GM21786 (cell line): ENCODE measurements around the gene DBI.
"Not testable (repeated sequence)": the region's sequence is repeated elsewhere in the genome, so short reads cannot be mapped to it uniquely, and the experiment has no call there.

ENCODE experiments used
- ATAC-seq: cut with Tn5 transposase; IDR thresholded peaks from one replicate; pipeline ENCODE4 v1.9.1; 2021; ENCODE audit not compliant: unreplicated experiment

The DBI gene

GRCh38 chr2:119397196-119397595, 30.4 kb downstream of the DBI start:
- no peak for ATAC-seq

- no peak for ATAC-seq
Measured at GRCh38 chr2:119402106-119402505, 35.3 kb downstream of the DBI start.

- ATAC-seq, result no peak
Measured at GRCh38 chr2:119402645-119403560, 36.1 kb downstream of the DBI start.

DNA sequence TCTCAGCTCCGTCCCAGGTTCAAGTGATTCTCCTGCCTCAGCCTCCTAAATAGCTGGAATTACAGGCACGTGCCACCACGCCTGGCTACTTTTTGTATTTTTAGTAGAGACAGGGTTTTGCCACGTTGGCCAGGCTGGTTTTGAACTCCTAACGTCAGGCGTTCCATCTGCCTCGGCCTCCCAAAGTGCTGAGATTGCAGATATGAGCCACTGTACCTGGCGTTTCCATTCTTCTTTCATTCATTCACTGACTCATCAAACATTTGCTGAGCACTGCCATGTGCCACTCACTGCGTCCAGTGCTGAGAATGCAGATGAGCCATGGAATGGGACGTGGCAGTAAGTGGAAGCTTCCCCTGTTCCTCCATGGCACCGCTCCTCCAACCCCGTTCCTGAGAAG, 36.8 kb downstream of the DBI start:
- ATAC-seq, result not testable (repeated sequence)

- ATAC-seq, result no peak
Measured at GRCh38 chr2:119405151-119405550, 38.4 kb downstream of the DBI start.

DNA sequence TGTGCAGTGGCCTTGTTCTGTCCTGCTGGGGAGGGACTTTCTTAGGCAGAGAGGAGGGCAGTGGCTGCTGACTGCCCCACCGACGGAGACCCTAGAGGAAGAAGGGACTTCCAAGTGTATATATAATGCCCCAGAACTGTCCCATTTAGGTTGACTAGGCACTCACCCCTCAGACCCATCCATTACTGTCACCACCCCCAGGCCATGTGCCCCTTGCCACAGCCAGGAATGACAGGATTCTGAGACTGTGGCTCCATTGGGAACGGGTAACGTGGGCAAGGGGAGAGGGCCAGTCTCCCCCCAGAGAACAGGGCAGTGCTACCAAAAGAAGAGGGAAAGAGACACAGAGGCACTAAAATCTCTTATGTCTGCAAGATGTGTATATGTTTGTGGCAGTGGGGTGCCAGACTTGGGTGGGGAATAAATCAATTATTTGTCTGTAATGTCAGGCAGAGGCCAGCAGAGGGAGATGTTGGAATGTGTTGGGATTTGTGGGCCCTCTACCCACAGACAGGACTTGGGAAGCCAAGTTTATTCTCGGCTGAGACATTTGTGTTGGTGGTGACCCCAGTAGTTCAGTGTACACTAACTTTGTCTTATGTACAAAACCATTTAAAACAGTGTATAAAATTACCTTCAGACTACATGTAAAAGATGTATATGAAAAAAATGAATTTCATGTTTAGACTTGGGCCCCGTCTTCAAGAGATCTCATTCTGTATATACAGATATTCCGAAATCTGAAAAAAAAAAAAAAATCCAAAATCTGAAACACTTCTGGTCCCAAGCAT, 40.8 kb downstream of the DBI start:
- ATAC-seq, result peak; percentile 56

- ATAC-seq, result no peak
Measured at GRCh38 chr2:119408221-119408619, 41.4 kb downstream of the DBI start.

DNA sequence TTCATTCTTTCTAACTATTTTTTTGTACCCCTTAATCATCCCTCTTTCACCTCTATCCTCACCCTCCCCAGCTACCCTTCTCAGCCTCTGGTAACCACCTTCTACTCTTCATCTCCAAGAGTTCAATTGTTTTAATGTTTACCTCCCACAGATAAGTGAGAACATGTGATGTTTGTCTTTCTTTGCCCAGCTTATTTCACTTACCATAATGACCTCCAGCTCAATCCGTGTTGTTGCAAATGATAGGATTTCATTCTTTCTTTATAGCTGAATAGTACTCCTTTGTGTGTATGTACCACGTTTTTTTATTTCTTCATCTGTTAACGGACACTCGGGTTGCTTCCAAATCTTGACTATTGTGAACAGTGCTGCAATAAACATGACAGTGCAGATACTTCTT, 42.7 kb downstream of the DBI start:
- ATAC-seq, result no peak

GRCh38 chr2:119414894-119415293, 48.1 kb downstream of the DBI start:
- ATAC-seq, result no peak

- ATAC-seq, result no peak
Measured at GRCh38 chr2:119415630-119416029, 48.9 kb downstream of the DBI start.

GRCh38 chr2:119416299-119416923, 49.6 kb downstream of the DBI start:
- ATAC-seq, result peak; percentile 60

GRCh38 chr2:119417908-119418307, 51.1 kb downstream of the DBI start:
- no peak for ATAC-seq

GRCh38 chr2:119419065-119419464, 52.3 kb downstream of the DBI start:
- no peak for ATAC-seq

GRCh38 chr2:119419803-119420508, 53.2 kb downstream of the DBI start:
- no peak for ATAC-seq

DNA sequence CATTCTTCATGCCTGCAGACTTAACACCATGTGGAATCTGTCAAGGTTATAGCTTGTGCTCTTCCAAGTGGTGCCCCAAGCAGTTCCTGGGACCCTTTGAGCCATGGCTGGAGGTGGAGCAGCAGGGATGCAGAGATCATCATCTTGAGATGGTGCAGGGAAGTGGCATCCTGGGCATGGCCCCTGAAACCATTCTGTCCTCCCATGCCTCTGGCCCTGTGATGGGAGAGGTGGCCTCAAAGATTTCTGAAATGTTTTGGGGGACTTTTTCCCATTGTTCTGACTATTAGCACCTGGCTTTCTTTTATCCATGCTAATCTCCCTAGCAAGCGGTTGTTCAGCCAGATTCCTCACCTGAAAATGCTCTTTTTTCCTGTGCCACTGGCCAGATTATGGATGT, 54.5 kb downstream of the DBI start:
- ATAC-seq, result no peak

GRCh38 chr2:119421741-119422140, 55.0 kb downstream of the DBI start:
- ATAC-seq, result no peak
